ENCODE results near the gene ABCG4. TPM values are rescaled to one million over a fixed set of nuclear protein-coding genes. Genes with fewer than 3 reads are reported as not detected.

Gene ABCG4
- total and polyA plus RNA-seq, 12 donors: 0.08 to 1.1 (median 0.29) TPM; not detected in 1

GRCh38 chr11:119205574-119206510 lies 57.0 kb downstream of the ABCG4 start, which contains the start of gene CBL:
Gene CBL (plus strand): TSS chr11:119206339. CDS start chr11:119206418, 79 bp downstream.
- Histone ChIP-seq H3K4me3 (peak within 1 kb of the TSS; percentile 78 to 95 (median 87)), H3K27me3 (no peaks in the 10 kb centered on the region), H3K4me1 (replicated peaks in 1 of 2) (peaks cover 7 to 33% of the 10 kb centered on the region in 2 donors), H3K9me3 (replicated peaks in 1 of 3) (no peaks in the 10 kb centered on the region), H3K27ac (peak within 1 kb of the TSS; percentile 72 to 92 (median 87)), H3K36me3 (replicated peaks in 1 of 2) (no peaks in the 10 kb centered on the region)
- peak; percentile 93 to 98 (median 96) for DNase-seq
- intact Hi-C loops (cut with DNase I): loop anchor here in 1 of 2 donors (10.0 kb wide), 1 partner anchor 129 kb away; the partner anchor contains the start of gene RNF26
- peak; percentile 16 to 50 for TF ChIP-seq POLR2A (IDR thresholded peaks at IDR 0.05)
- TF ChIP-seq, protein P1, sequence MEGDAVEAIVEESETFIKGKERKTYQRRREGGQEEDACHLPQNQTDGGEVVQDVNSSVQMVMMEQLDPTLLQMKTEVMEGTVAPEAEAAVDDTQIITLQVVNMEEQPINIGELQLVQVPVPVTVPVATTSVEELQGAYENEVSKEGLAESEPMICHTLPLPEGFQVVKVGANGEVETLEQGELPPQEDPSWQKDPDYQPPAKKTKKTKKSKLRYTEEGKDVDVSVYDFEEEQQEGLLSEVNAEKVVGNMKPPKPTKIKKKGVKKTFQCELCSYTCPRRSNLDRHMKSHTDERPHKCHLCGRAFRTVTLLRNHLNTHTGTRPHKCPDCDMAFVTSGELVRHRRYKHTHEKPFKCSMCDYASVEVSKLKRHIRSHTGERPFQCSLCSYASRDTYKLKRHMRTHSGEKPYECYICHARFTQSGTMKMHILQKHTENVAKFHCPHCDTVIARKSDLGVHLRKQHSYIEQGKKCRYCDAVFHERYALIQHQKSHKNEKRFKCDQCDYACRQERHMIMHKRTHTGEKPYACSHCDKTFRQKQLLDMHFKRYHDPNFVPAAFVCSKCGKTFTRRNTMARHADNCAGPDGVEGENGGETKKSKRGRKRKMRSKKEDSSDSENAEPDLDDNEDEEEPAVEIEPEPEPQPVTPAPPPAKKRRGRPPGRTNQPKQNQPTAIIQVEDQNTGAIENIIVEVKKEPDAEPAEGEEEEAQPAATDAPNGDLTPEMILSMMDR (IDR thresholded peaks at IDR 0.05): peak; percentile 77 to 93 (median 84)
- 0 to 1% (median 0%) methylated on average over 21 to 87 of the region's 88 CpGs for WGBS, 4 donors

DNA sequence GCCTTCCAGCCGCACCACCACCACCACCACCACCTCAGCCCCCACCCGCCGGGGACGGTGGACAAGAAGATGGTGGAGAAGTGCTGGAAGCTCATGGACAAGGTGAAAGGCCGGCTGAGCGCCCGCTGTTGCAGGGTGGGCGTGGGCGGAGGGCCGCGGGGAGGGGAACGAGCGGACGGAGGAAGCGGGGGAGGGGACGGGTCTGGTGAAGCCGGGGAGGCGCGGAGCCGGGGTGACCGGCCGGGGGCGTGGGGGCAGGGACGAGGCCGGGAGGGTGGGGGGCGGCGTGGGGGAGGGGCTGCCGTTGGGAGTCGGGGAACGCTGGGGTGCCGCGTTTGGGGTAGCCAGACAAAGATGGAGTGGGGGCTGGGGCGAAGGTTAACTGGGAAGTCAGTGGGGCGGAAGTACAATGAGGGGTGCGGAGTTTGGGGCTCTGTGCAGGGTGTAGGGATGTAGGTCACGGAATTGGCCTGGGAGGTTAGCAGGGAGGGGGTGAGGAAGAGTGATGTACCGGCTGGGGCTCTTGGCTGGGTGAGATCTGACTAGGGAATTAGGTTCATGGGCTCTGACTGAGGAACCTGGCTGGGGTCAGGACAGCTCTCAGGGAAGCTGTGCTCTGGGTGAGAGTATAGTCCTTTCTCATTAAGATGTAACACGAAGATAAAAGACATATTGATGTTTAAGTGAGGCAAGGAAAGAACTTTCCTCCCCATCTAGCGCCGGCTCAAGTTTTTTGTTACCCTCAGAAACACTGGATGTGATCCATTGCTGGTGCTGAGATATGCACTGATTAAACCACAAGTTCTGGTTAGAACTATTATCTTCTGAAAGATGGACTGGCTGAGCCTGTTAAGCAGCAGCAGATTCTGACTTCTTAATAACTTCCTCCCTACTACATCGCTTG lies 57.9 kb downstream of the ABCG4 start:
- no peaks in the 10 kb centered on the region for H3K36me3 ChIP-seq (replicated peaks in 1 of 2)
- no peaks in the 10 kb centered on the region for H3K27me3 ChIP-seq
- H3K27ac ChIP-seq: peak overlapping the region; percentile 72 to 92 (median 87)
- peak; percentile 35 to 68 (median 53) for DNase-seq
- peak overlapping the region; percentile 78 to 95 (median 87) for H3K4me3 ChIP-seq
- H3K4me1 ChIP-seq (replicated peaks in 1 of 2): peaks cover 7 to 33% of the 10 kb centered on the region in 2 donors
- TF ChIP-seq, protein P1 (IDR thresholded peaks at IDR 0.05): no peak
- no peak for TF ChIP-seq POLR2A (IDR thresholded peaks at IDR 0.05)
- intact Hi-C loops (cut with DNase I): loop anchor here in 1 of 2 donors (10.0 kb wide), 1 partner anchor 128 kb away; the partner anchor contains the start of gene RNF26
- H3K9me3 ChIP-seq (replicated peaks in 1 of 3): no peaks in the 10 kb centered on the region
- 0 to 2% (median 2%) methylated on average over 25 to 41 of the region's 41 CpGs for WGBS, 4 donors

DNA sequence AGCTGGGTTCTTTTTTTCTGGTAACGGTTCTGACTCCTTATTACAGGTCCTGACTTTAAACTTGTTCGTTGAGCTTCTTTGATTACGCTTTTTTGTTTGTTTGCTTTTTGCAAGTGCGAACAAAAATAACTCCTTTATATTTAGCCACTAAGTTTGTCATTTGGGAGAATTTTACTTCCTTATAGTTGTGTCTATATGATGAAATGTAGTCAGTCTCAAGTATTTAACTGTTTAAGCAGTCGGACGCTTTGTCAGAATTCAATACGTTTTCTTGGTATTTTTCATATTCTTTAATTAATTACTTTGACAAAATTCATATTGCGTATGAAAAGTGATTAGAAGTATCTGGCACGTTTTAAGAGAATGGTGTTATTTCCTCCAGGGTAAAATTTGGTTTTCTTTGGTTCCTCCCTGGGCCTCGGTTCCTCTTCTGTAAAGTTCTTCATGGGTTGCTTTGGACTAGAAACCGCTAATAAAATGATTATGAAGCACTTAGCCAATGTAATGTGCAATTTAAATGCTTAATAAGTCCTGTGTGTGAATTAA lies 58.6 kb downstream of the ABCG4 start:
- Histone ChIP-seq H3K4me3 (peak overlapping the region in 1 of 4 donors; percentile 82), H3K36me3 (replicated peaks in 1 of 2) (no peaks in the 10 kb centered on the region), H3K9me3 (replicated peaks in 1 of 3) (no peaks in the 10 kb centered on the region), H3K27ac (no peak overlapping the region), H3K4me1 (replicated peaks in 1 of 2) (peaks cover 7 to 33% of the 10 kb centered on the region in 2 donors), H3K27me3 (no peaks in the 10 kb centered on the region)
- WGBS, 4 donors: 49 to 57% (median 54%) methylated on average over 11 of the region's 11 CpGs
- intact Hi-C loops (cut with DNase I): loop anchor here in 1 of 2 donors (10.0 kb wide), 1 partner anchor 127 kb away; the partner anchor contains the start of gene RNF26
- no peak for TF ChIP-seq POLR2A (IDR thresholded peaks at IDR 0.05)
- TF ChIP-seq, protein P1 (IDR thresholded peaks at IDR 0.05): no peak
- DNase-seq: no peak

Data from adrenal gland (tissue), 12 donors.